GM19328 (cell line): Measurements from ENCODE around the gene PNMA8C.

ENCODE experiments used
- ATAC-seq: cut with Tn5 transposase; IDR thresholded peaks from one replicate; pipeline ENCODE4 v1.9.1; 2021; ENCODE audit warnings: mild to moderate bottlenecking, moderate library complexity; ENCODE audit not compliant: unreplicated experiment

Gene PNMA8C

DNA sequence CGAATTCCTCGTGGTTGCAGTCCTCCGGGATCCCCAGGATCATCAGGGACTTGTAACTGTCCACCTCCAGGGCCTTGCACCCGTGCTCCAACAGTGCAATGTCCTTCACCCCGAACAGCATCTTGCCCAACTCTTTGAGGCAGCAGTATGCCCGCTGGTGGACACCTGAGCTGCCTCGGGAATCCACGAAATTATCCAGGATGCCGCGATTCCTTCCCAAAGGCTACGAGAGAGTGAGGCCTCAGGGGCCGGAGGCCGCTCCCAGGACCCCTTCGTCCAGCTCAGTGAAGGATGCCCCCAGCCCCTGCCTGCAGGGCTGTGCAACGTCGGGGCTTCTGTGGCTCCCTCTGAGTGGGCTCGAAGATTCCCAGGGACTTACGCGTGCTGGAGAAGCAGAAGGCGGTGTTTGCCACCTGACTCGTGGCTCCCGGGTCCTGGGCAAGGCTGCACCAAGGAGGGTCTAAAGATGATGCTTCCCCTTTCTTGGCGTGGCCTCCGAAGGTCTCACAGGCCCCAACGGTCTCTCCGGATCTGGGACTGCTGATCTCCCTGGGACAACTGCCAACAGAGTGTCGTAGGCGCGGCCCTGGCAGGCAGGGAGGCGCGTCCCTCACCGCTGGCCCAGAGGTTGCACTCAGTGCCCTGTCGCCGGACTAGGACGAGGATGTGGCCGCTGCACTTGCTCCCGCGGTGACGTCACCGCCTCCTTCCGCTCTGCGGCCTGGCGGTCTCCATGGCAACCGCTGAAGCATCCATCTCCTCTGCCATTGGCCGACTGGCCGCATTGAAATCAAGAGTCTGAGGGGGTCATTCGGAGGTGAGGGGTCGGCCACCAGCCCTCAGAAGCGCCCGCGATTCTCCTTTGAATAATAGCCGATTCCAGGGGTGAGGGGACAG lies at the start of gene PNMA8C:
Gene PNMA8C, minus strand, starts transcription at position 698 of the 897 bp plus-strand sequence. Its CDS starts 577 bp downstream, at position 121.
- no peak for ATAC-seq

DNA sequence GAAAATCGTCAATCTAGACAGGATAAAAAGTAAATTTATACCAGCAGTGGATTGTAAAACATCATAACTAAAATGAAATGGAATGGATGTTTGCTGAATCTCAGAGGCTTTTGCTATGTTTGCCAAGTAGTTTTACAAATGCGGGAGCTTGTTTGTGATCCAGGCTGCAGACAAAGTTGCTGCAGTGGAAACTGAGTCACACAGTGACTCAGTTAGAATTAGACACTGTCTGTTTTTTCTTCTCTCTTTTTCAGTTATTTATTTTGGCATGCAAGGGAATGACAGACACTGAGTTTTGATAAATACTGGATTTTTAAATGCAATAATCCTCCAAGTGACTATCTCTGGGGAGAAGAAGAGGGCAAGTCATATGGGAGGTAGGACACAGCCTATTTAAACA lies 47.2 kb upstream of the PNMA8C start:
- ATAC-seq = no peak

DNA sequence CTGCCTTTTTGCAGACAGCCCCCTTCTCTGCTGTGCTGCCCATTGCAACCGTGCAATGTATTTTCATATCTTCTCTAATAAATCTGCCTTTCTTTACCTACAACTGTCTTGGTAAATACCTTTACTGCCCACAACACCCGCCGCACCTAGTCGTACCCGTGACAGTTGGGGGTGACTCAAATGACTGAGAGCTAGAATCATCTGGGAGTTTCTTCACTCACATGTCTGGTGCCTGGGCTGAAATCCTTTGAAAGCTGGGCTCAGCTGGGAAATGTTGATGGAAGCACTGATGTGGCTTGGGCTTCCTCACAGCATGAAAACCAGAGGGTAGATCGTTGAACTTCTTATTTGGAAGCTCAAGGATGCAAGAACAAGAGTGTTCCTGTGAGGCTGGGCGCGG lies 45.5 kb upstream of the PNMA8C start:
- ATAC-seq = no peak

DNA sequence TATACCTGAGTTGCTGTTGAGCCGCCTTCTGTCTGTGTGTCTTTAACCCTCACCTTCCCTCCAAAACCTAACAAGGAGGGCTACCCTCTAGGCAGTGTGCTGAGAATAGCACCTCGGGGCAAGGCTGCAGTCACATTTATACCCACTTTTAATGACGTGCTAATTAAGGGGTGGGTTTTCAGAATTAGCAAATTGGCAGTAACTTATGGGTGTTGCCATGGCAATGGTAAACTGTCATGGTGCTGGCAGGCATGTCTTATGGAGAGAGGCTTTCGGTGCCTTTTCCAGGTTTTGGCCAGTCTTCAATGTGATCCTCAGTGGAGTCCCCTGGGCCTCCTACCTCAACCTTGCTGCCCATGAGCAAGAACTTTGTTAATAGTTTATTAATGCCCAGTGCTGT lies 43.9 kb upstream of the PNMA8C start:
- no peak for ATAC-seq

DNA sequence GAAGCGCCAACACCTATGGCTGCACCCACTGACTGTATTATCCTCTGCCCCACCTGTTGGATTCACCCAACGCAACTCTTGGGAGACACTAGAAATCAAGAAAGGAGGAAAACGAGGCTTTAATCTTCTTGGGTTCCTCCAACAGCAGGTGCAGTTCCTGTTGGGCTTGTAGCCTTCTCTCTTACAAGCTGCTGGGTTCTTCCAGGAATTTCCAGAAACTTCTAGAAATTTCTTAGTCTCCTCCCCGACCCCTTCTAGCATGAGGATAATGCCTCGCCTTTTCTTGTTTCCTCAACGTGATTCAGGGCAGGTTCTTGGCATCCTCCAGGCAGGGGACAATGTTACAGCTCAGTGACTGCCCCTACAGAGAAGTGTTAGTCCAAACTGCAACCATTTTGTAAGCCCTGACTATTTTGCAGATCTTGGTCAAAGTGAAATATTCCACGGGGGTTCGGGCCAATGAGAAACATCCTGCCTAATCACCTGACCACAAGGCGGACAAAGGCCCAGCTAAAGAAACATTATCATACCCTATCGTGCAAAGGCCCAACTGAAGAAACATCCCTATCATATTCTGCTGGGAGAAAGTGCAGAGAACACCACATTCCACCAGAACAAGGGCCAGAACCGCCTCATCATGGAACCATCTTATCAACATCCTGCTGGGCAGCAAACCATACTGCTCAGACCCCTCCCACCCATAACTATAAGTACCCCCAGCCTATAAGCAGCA lies 43.2 kb upstream of the PNMA8C start:
- ATAC-seq = no peak

DNA sequence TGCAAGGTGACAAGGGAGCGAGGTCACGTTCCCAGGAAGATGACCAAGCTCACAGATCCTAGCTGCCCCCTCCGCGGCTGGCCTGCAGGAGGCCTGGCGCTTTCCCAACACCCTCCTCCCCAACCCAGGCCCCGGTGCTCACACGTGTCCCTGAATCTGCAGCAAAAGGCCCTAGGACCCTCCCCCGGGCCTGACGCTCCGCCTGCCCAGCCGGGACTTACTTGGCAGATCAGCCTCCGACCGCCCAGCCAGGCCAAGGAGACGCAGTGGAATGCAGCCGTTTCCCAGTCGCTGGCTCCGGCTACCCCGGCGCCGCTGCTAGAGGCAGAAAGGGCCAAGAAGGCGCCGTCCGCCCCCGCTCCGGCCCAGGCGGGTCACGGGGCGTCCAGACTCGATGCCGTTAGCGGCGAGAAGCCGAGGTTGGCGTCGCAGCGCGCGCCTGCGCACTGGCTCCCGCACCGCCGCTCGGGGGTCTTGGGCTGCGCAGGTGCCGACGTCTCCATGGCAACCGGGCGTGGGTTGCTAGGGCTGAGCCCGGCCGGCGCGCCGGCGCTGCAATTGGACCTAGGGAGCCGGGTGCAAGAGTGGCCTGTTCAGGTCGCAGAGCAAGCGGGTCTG lies 42.5 kb upstream of the PNMA8C start, which contains the start of gene PNMA8A:
Gene PNMA8A, minus strand, starts transcription at position 448 of the 618 bp plus-strand sequence. CDS start 528 bp downstream, outside the sequence.
- no peak for ATAC-seq

DNA sequence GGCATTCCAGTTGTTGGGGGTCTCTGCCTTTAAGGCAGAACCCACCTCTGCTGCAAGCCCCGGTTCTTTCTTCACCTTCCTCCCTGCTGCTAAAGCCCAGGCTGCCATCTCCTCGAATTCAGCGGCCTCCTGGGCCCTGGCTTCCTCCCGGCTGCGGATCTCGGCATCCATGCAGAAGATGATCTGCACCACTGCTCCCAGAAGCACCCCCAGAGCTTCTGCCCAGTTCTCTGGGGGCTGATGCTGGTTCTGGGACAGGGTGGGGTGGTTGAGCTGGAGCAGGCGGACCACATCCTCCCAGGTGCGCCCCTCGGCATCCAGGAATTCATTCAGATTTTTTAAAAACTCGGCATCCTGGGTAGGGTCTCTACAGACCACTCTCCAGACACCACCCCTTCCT lies 41.6 kb upstream of the PNMA8C start:
- no peak for ATAC-seq

DNA sequence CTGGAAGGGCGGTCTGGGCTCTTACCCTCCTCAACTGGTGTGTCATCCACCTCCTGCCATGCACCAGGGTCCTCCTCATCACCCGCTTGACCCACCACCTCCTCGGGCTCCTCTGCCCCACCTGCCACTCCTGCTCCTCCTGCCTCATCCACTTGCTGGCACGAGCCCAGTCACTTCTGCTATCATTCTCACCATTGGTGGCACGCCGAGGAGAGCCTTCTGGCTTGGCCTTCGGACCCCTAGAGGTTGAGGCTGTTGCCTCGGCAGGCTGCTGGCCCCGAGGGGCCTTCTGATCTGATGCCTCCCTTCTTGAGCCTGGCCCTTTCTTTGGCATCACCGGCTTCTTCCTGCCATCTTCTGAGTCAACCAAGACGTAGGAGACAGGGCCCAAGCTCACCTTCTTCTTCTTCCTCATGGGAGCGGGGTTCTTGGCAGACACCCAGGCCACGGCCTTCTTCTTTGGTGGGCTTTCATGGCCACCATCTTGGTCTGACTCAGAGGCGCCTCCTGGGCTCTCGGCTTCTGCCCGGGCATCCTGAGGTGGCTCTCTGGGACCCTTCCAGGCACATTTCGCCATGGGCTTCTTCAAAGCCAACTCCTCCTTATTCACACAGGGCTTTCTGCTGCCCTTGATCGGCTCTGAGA lies 40.9 kb upstream of the PNMA8C start:
- no peak for ATAC-seq

DNA sequence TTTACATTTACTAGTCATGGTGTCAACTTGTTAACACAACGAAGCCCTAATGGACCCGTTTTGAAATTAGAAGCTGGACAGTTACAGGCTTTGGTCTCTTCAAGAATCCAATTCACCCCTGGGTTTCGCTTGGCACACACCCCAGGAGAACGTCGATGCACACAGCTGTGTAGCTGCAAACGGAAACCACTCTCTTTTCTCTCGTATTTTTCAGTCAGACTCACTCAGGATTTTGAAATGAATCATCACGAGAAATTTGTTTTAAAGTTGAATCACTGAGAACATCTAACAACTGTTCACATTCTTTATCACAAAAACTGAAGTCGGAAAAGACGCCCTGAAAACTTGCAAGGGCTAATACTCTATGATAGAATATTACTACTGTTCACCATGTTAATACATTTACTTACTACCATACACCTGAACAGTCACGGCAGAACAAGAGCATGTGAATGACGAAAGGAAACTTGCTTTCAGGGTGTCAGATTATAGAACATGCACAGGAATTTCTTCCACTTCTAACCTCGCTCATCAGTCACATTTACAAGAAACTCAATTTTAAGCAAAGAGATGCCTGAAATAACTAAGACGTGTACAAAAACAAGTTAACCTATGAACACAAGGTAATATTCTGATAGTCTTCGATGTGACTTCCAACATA lies 37.9 kb upstream of the PNMA8C start:
- ATAC-seq = no peak

DNA sequence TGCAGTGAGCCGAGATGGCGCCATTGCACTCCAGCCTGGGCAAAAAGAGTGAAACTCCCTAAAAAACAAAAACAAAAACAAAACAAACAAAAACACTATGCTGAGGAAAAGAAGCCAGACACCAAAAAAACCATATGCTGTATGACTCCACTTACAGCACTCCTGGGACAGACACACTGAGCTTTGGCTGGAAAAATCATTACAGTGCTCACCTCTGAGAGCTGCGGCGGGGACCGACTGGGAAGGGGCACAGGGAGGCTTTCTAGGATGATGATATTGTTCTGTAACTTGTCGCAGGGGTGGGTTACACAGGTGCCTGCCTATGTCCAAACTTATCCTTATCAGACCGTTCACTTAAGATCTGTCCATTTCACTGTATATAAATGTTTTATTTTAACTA lies 34.8 kb upstream of the PNMA8C start:
- no peak for ATAC-seq

DNA sequence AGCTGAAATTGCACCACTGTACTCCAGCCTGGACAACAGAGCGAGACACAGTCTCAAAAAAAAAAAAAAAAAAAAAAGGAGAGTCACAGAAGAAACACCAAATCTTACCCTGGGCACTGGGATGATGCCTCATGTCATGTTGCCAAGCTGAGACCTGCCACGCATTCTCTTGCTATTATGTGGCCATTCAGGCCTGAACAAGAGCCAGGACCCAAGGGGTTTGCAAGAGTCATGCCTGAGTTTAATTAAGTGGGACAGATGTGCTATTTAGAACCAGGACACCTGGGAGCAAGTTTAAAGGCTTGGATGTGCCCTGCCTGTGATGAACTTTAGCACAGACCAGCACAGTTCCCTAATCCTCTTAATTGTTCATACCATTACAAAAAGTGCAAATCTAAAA lies 32.8 kb upstream of the PNMA8C start:
- ATAC-seq = no peak

DNA sequence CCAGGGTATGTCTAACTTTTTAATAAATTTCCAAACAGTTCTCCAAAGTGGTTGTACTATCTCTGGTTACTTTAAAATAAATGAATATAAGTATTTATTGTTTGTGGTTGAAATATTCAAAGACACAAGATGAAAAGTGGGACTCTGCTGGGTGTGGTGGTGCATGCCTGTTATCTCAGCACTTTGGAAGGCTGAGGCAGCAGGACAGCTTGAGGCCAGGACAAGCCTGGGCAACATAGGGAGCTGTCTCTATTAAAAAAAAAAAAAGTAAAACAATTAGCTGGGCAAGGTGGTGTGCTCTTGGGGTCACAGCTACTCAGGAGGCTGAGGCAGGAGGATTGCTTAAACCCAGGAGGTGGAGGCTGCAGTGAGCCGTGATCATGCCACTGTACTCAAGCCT lies 32.2 kb upstream of the PNMA8C start:
- ATAC-seq = no peak

DNA sequence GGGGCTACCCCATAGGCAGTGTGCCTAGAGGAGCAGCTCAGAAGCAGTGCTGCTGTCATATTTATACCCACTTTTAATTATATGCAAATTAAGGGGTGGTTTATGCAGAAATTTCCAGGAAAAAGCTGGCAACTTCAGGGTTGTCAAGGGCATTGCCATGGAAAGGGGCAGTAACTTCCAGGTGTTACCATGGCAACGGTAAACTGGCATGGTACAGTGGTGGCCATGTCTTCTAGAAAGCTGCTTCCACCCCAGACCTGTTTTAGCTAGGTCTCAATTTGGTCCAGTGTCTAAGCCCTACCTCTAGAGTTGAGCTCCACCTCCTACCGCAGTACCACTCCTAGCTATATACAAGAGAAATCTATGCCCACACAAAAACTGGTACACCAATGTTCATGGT lies 31.3 kb upstream of the PNMA8C start:
- no peak for ATAC-seq

DNA sequence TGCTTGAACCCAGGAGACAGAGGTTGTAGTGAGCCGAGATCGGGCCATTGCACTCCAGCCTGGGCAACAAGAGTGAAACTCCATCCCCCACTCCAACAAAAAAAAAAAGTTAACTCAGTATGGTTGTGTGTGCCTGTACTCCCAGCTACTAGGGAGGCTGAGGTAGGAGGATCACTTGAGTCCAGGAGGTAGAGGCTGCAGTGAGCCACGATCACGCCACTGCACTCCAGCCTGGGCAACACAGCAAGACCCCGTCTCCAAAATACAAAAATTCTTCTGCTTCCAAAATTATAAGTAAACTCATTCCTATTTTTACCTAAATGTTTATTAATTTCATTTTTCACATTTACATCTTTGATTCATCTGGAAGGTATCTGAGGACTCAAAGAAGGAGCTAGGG lies 28.2 kb upstream of the PNMA8C start:
- ATAC-seq = no peak

DNA sequence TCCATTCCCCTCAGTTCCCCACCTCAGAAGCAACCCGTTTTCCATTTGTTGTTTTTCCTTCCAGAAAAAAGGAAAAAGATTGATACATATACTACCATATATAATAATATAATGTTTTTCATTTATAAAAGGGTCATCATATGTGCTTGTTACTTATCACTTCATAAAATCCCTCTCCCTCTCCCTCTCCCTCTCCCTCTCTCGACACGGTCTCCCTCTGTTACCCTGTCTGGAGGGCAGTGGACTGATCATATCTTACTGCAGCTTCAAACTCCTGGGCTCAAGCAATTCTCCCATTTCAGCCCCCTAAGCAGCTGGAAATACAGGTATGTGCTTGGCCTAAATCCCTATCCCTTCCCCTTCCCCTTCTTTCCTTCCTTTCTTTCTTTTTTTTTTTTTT lies 25.5 kb upstream of the PNMA8C start:
- ATAC-seq = no peak

DNA sequence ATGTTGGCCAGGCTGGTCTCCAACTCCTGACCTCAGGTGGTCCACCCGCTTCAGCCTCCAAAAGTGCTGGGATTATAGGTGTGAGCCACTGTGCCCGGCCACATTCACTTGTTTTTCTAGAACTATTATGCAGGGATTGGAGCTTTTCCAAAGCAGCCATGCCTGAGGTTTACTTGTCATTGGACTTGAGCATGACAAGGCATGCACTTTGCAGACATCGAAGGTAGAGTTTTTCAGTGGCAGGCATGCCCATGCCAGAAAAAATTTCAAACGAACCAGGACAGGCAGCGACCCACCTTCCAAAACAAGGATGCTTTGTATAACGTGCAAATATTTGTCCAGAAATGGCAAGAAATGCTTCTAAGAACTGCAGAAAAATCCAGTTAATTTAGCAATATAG lies 24.9 kb upstream of the PNMA8C start:
- no peak for ATAC-seq

DNA sequence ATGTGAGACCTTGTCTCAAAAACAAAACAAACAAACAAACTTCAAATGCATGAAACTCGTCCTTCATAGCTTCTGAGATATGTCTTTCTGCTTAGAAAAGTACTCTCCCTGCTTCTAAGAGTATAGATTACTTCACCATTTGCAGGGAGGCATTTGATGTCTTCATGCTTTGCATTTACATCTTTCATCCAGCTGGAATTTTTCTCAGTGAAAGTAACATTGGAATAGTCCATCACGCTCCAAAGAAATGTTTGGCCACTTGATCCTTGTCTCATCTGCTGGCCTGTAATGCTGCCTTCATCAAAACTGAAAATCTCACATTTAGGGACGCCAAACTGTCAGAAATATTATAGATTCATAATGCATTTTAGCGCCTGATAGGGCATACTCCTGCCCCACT lies 23.4 kb upstream of the PNMA8C start:
- no peak for ATAC-seq

DNA sequence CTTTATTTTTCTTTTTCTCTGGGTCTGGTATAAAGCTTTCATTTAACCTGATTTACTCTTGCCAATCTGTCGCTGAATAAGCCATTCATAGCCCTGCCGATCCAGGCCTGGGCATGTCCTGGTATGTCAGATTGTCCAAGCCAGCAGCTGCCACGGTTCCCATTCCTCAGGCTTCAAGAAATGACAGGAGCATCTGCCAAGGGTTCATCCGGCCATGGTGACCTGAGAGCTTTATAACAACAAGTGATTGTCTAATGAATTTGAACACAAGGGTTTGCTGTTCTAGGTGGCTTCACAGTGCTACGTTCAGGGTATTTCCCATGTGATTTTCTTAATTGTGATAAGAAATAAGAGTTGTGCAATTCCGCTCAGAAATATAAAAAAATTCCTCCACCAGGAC lies 22.6 kb upstream of the PNMA8C start:
- no peak for ATAC-seq

DNA sequence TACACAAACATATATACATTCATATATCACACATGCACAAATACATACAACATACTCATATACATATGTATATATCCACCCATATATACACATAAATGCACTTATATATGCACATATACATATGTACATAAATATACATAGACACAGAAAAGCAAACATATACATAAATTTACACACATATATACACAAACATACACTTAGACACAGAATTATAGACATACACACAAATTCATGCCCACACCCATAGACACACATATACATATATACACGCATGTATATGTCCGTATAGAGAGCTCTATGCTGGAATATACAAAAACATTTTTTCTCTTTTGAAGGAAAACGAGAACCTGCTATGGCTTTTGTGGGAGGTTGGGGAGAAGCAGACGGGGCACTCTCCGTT lies 22.0 kb upstream of the PNMA8C start:
- no peak for ATAC-seq

DNA sequence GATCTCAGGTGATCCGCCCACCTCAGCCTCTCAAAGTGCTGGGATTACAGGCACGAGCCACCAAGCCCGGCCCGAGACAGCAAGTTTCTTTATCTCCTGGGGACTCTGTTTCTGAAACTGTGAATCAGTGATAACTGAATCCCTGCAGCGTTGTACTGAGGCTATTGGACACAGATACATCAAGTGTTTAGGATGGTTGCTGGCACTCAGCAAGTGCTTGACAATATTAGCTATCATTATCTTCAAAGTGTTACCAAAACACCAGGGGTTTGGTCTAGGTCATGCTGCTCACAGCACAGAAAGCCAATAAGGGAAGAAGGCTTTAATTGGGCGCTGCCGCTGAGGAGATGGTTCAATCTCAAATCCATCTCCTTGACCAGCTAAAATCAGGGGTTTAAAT lies 20.5 kb upstream of the PNMA8C start:
- ATAC-seq = no peak

DNA sequence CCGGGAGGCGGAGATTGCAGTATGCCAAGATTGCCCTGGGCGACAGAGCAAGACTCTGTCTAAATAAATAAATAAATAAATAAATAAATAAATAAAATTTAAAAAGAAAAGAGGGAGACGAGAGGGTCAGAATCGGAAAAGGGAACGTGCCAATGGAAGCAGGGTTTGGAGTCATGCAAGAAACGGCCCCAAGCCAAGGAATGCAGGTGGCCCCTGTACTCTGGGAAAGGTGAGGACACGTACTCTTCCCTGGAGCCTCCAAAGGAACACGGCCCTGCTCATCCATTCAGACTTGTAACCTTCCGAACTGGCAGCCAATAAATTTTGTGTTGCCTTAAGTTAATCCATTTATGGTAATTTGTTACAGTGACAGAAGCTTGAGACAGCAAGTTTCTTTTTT lies 19.9 kb upstream of the PNMA8C start:
- no peak for ATAC-seq
